Trophoblast cell (in vitro differentiated cells and primary cell): ENCODE results near the gene PNMA6F.

Experiments
- DNase-seq, 2 donors: peaks; one replicate each; pipeline ENCODE4 v3.0.0-alpha.2; 2016
- H2AFZ ChIP-seq: 2 replicates; pipeline ENCODE4 v1.6.1; 2013; ENCODE audit warnings: low read length, moderate library complexity, mild to moderate bottlenecking; ENCODE audit not compliant: insufficient read depth, poor library complexity
- H2AK5ac ChIP-seq: 2 replicates; pipeline ENCODE4 v1.6.1; 2013; ENCODE audit warnings: mild to moderate bottlenecking, low read length
- H2BK120ac ChIP-seq: 2 replicates; pipeline ENCODE4 v1.6.1; 2013; ENCODE audit warnings: low read length, mild to moderate bottlenecking, moderate library complexity; ENCODE audit not compliant: insufficient read depth, poor library complexity
- H2BK12ac ChIP-seq: 2 replicates; pipeline ENCODE4 v1.6.1; 2013; ENCODE audit warnings: mild to moderate bottlenecking, low read length, moderate library complexity
- H2BK5ac ChIP-seq: 2 replicates; pipeline ENCODE4 v1.6.1; 2013; ENCODE audit warnings: low read length, low read depth, moderate library complexity, mild to moderate bottlenecking; ENCODE audit not compliant: poor library complexity
- H3K14ac ChIP-seq: 2 replicates; pipeline ENCODE4 v1.6.1; 2013; ENCODE audit warnings: mild to moderate bottlenecking, low read length
- H3K18ac ChIP-seq: 2 replicates; pipeline ENCODE4 v1.6.1; 2013; ENCODE audit warnings: mild to moderate bottlenecking, low read length
- H3K23ac ChIP-seq: 2 replicates; pipeline ENCODE4 v1.6.1; 2013; ENCODE audit warnings: low read length
- H3K27ac ChIP-seq: 2 replicates; pipeline ENCODE4 v1.5.1; 2013; ENCODE audit warnings: low read depth, mild to moderate bottlenecking, inconsistent platforms, low read length, moderate library complexity
- H3K27me3 ChIP-seq: 2 replicates; pipeline ENCODE4 v1.6.1; 2013; ENCODE audit warnings: inconsistent platforms, mild to moderate bottlenecking, low read length, moderate library complexity; ENCODE audit not compliant: insufficient read depth
- H3K36me3 ChIP-seq, 2 experiments: 1 replicate in 1 of 2; 2 replicates in 1 of 2; pipeline ENCODE4 v1.6.1; 2013; ENCODE audit warnings: low read length in 2 of 2, mild to moderate bottlenecking in 2 of 2, moderate library complexity in 1 of 2; ENCODE audit not compliant: insufficient read depth in 2 of 2, control insufficient read depth in 1 of 2
- H3K4ac ChIP-seq: 2 replicates; pipeline ENCODE4 v1.6.1; 2013; ENCODE audit warnings: low read depth, mild to moderate bottlenecking, low read length, moderate library complexity
- H3K4me1 ChIP-seq, 2 experiments: 1 replicate in 1 of 2; 2 replicates in 1 of 2; pipeline ENCODE4 v1.6.1; 2013; ENCODE audit warnings: low read length in 2 of 2, mild to moderate bottlenecking in 2 of 2, moderate library complexity in 1 of 2; ENCODE audit not compliant: insufficient read depth in 2 of 2, control insufficient read depth in 1 of 2
- H3K4me2 ChIP-seq: 2 replicates; pipeline ENCODE4 v1.6.1; 2013; ENCODE audit warnings: inconsistent platforms, mild to moderate bottlenecking, low read length, moderate library complexity
- H3K4me3 ChIP-seq: 2 replicates; pipeline ENCODE4 v1.5.1; 2013; ENCODE audit warnings: mild to moderate bottlenecking, low read depth, low read length, inconsistent platforms
- H3K79me1 ChIP-seq: one replicate; pipeline ENCODE4 v1.6.1; 2013; ENCODE audit warnings: low read length
- H3K79me2 ChIP-seq: 2 replicates; pipeline ENCODE4 v1.6.1; 2013; ENCODE audit warnings: low read length, mild to moderate bottlenecking; ENCODE audit not compliant: control insufficient read depth, insufficient read depth, poor library complexity
- H3K9ac ChIP-seq: 2 replicates; pipeline ENCODE4 v1.6.1; 2013; ENCODE audit warnings: mild to moderate bottlenecking, low read length
- H3K9me3 ChIP-seq: 2 replicates; pipeline ENCODE4 v1.6.1; 2013; ENCODE audit warnings: low read depth, mild to moderate bottlenecking, control low read depth, inconsistent platforms, low read length; ENCODE audit not compliant: insufficient read depth
- H4K12ac ChIP-seq: 2 replicates; pipeline ENCODE4 v1.6.1; 2013; ENCODE audit warnings: low read depth, mild to moderate bottlenecking, low read length, moderate library complexity
- H4K8ac ChIP-seq: 2 replicates; pipeline ENCODE4 v1.6.1; 2013; ENCODE audit warnings: low read depth, mild to moderate bottlenecking, low read length, moderate library complexity
- H4K91ac ChIP-seq: one replicate; pipeline ENCODE4 v1.6.1; 2013; ENCODE audit warnings: low read depth, mild to moderate bottlenecking, low read length, moderate library complexity
- WGBS: extraction: QIAGEN DNeasy Blood & Tissue Kit; methylation state at CpG from one replicate; pipeline ENCODE4 v1.1.7; 2013; ENCODE audit warnings: missing lambda C conversion rate; ENCODE audit not compliant: insufficient read length, insufficient coverage; ENCODE audit errors: extremely low coverage; 5-methylcytosine and 5-hydroxymethylcytosine counted together

The PNMA6F gene

DNA sequence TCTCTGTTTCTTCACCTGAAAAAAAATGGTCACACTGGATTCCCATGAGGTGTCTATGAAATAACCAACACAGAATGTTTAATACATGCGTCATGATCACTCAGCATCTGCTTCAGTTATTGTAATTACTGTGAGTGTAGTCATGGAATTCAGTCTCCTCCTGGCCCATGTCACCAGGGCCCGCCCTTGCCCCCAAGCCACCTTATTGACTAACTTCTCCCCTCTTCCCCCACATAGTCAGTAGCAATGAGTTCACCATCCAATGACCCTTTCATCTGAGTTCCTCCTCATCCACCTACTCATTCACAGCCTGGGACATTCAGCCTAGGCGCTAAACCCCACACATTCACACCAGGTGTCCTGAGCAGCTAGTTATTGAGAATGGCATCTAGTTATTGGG lies 15.6 kb downstream of the PNMA6F start:
- Histone ChIP-seq H3K9ac (no peak overlapping the region), H3K27ac (no peak overlapping the region), H3K4me2 (no peak overlapping the region), H2BK120ac (no peak overlapping the region), H4K12ac (no peak overlapping the region), H3K14ac (no peak overlapping the region), H2AK5ac (no peak overlapping the region), H3K9me3 (no peaks in the 10 kb centered on the region), H3K4ac (no peak overlapping the region), H2BK5ac (no peak overlapping the region), H4K91ac (no peak overlapping the region), H2BK12ac (no peak overlapping the region), H3K36me3 (no peaks in the 10 kb centered on the region), H3K79me1 (no peaks in the 10 kb centered on the region), H3K4me1 (no peaks in the 10 kb centered on the region), H3K23ac (no peak overlapping the region), H2AFZ (no peak overlapping the region), H3K18ac (no peak overlapping the region), H3K79me2 (no peaks in the 10 kb centered on the region), H3K27me3 (no peaks in the 10 kb centered on the region), H4K8ac (no peak overlapping the region), H3K4me3 (no peak overlapping the region)
- DNase-seq, result no peak
- no CpG with 5 or more reads among the region's 3 CpGs for WGBS

DNA sequence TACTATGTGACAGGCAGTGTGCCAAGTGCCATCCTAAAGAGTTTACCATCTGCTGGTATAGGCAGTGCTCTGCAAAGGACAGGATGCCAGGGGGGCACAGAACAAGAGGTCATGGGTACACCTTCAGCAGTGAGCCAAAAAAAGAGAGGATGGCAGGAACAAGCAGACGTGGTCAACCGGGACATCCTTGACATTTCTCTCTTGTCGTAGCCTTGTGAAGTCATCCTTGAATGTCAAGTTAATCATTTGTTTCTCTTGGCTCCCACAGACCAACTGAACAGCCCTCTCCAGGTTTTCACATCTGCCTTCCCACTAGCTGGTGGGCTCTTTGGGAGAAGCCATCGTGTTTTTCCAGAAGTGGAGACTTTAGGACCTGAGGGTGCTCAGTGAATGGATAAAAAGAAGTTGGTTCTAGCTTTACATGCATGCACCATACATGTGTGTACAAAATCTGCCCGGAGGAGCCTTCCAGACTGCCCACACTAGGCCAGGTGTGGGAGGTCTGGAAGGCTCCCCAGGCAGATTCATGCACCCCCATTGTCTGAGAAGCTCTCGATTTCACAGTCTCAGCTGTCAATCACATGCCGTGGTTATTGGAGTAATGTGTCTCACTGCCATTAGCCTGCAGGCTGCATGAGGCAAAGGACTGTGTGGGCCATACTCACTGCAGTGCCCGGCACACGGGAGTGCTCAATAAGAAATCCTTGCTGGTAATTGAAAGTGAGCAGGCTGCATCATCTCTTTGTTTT lies 16.4 kb downstream of the PNMA6F start:
- H3K18ac ChIP-seq, result no peak overlapping the region
- no peaks in the 10 kb centered on the region for H3K27me3 ChIP-seq
- no CpG with 5 or more reads among the region's 9 CpGs for WGBS
- no peak overlapping the region for H2BK12ac ChIP-seq
- no peak overlapping the region for H3K27ac ChIP-seq
- no peak overlapping the region for H4K12ac ChIP-seq
- no peaks in the 10 kb centered on the region for H3K4me1 ChIP-seq
- no peak overlapping the region for H2BK120ac ChIP-seq
- no peak overlapping the region for H2BK5ac ChIP-seq
- H4K8ac ChIP-seq, result no peak overlapping the region
- no peak overlapping the region for H3K23ac ChIP-seq
- H2AK5ac ChIP-seq, result no peak overlapping the region
- no peaks in the 10 kb centered on the region for H3K9me3 ChIP-seq
- no peaks in the 10 kb centered on the region for H3K79me2 ChIP-seq
- no peak for DNase-seq
- H3K4me2 ChIP-seq, result no peak overlapping the region
- no peak overlapping the region for H2AFZ ChIP-seq
- no peak overlapping the region for H3K4me3 ChIP-seq
- H3K79me1 ChIP-seq, result no peaks in the 10 kb centered on the region
- H3K4ac ChIP-seq, result no peak overlapping the region
- no peak overlapping the region for H4K91ac ChIP-seq
- no peaks in the 10 kb centered on the region for H3K36me3 ChIP-seq
- H3K14ac ChIP-seq, result no peak overlapping the region
- no peak overlapping the region for H3K9ac ChIP-seq

- Histone ChIP-seq H3K9me3 (no peaks in the 10 kb centered on the region), H4K91ac (no peak overlapping the region), H3K36me3 (no peaks in the 10 kb centered on the region)
These were observed 18.0 kb downstream of the PNMA6F start for GRCh38 chrX:153303276-153304262.

DNA sequence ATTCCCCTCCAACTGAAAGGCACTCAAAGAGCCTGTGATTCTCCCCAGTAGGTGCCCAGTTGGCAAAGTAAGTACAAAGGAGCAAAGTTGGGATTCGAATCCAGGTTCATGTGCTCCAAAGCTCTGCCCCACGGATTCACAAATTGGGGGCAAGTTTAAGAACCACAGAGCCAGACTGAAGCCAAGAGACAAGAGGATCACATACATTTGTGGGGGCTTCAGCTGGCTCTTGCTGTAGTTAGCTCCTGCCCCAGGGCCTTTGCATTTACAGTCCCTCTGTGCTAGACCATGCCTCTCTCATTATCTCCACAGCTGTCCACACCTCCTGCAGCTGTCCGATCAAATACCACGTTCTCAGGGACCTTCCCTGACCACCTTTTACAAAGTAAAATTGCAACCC lies 18.8 kb downstream of the PNMA6F start:
- Histone ChIP-seq H3K27me3 (no peaks in the 10 kb centered on the region), H3K4ac (no peak overlapping the region), H3K4me2 (no peak overlapping the region), H4K12ac (no peak overlapping the region), H3K79me1 (no peaks in the 10 kb centered on the region), H2AK5ac (no peak overlapping the region), H2BK120ac (no peak overlapping the region), H3K4me1 (no peaks in the 10 kb centered on the region), H4K8ac (no peak overlapping the region), H2BK5ac (no peak overlapping the region), H3K18ac (no peak overlapping the region), H3K27ac (no peak overlapping the region), H3K36me3 (no peaks in the 10 kb centered on the region), H3K4me3 (no peak overlapping the region), H4K91ac (no peak overlapping the region), H3K23ac (no peak overlapping the region), H3K9me3 (no peaks in the 10 kb centered on the region), H3K9ac (no peak overlapping the region), H2BK12ac (no peak overlapping the region), H2AFZ (no peak overlapping the region), H3K14ac (no peak overlapping the region), H3K79me2 (no peaks in the 10 kb centered on the region)
- DNase-seq, result no peak
- no CpG with 5 or more reads among the region's 4 CpGs for WGBS

More at GRCh38 chrX:153303276-153304262, 18.0 kb downstream of the PNMA6F start:
- Histone ChIP-seq H4K12ac (no peak overlapping the region), H3K9ac (no peak overlapping the region), H2BK120ac (no peak overlapping the region), H3K79me1 (no peaks in the 10 kb centered on the region), H4K8ac (no peak overlapping the region), H3K23ac (no peak overlapping the region), H3K27ac (no peak overlapping the region), H3K4ac (no peak overlapping the region), H3K4me1 (no peaks in the 10 kb centered on the region), H3K4me2 (no peak overlapping the region), H3K27me3 (no peaks in the 10 kb centered on the region), H2BK5ac (no peak overlapping the region), H3K18ac (no peak overlapping the region), H2AFZ (no peak overlapping the region), H3K14ac (no peak overlapping the region), H2BK12ac (no peak overlapping the region), H2AK5ac (no peak overlapping the region), H3K4me3 (no peak overlapping the region), H3K79me2 (no peaks in the 10 kb centered on the region)
- WGBS, result no CpG with 5 or more reads among the region's 12 CpGs
- DNase-seq, result no peak
